Neural cell (in vitro differentiated cells): ENCODE measurements around the gene SDK1. TPM values are rescaled to one million over a fixed set of nuclear protein-coding genes. Genes with fewer than 3 reads are reported as not detected.

Source experiments
- H2AFZ ChIP-seq: fragments of 200-600, 300-800 bp; sonication (generic), shearing (Covaris generic); 2 replicates; pipeline ENCODE4 v1.6.0; 2014; ENCODE audit warnings: low read depth, mild to moderate bottlenecking, antibody characterized with exemption, low read length, moderate library complexity
- H3F3A ChIP-seq: fragments of 200-600 bp; shearing (Covaris generic); 2 replicates; pipeline ENCODE4 v1.6.1; 2016; ENCODE audit warnings: mild to moderate bottlenecking, moderate library complexity, mixed read lengths, antibody characterized with exemption, low read length; ENCODE audit not compliant: insufficient read depth, poor library complexity, severe bottlenecking
- H3K27ac ChIP-seq: fragments of 200-600, 300-800 bp; sonication (generic), shearing (Covaris generic); 2 replicates; pipeline ENCODE4 v1.5.1; 2014; ENCODE audit warnings: mild to moderate bottlenecking, low read length, moderate library complexity
- H3K27me3 ChIP-seq: fragments of 300-800, 200-600 bp; sonication (generic), shearing (Covaris generic); 2 replicates; pipeline ENCODE4 v1.6.0; 2014; ENCODE audit warnings: mild to moderate bottlenecking, low read depth, low read length, moderate library complexity; ENCODE audit not compliant: insufficient read depth
- H3K36me3 ChIP-seq: fragments of 300-800, 200-600 bp; sonication (generic), shearing (Covaris generic); 2 replicates; pipeline ENCODE4 v1.5.1; 2014; ENCODE audit warnings: mild to moderate bottlenecking, antibody characterized with exemption, low read length, moderate library complexity; ENCODE audit not compliant: insufficient read depth
- H3K4me2 ChIP-seq: fragments of 300-800, 200-600 bp; sonication (generic), shearing (Covaris generic); 2 replicates; pipeline ENCODE4 v1.6.0; 2014; ENCODE audit warnings: mild to moderate bottlenecking, low read length
- H3K4me3 ChIP-seq: fragments of 300-800, 200-600 bp; sonication (generic), shearing (Covaris generic); 2 replicates; pipeline ENCODE4 v1.5.1; 2014; ENCODE audit warnings: mild to moderate bottlenecking, low read length, moderate library complexity
- H3K79me2 ChIP-seq: fragments of 200-600 bp; shearing (Covaris generic); replicated peaks from 2 replicates; pipeline ENCODE4 v1.6.0; 2014; ENCODE audit warnings: mild to moderate bottlenecking, low read length, moderate library complexity; ENCODE audit not compliant: insufficient read depth
- H3K9ac ChIP-seq: fragments of 300-800, 200-600 bp; sonication (generic), shearing (Covaris generic); 2 replicates; pipeline ENCODE4 v1.6.1; 2016; ENCODE audit warnings: mild to moderate bottlenecking, low read length, mixed read lengths
- H3K9me2 ChIP-seq: fragments of 200-600 bp; shearing (Covaris generic); 2 replicates; pipeline ENCODE4 v1.6.1; 2016; ENCODE audit warnings: mild to moderate bottlenecking, low read length, mixed read lengths; ENCODE audit not compliant: insufficient read depth
- H3K9me3 ChIP-seq: fragments of 200-600, 300-800 bp; sonication (generic), shearing (Covaris generic); 2 replicates; pipeline ENCODE4 v1.6.1; 2016; ENCODE audit warnings: mild to moderate bottlenecking, mixed run types, low read length, moderate library complexity, mixed read lengths
- H4K20me1 ChIP-seq: fragments of 200-600 bp; shearing (Covaris generic); 2 replicates; pipeline ENCODE4 v1.6.1; 2016; ENCODE audit warnings: mild to moderate bottlenecking, mixed run types; ENCODE audit not compliant: insufficient read depth
- CTCF ChIP-seq: fragments of 450-650 bp; IDR thresholded peaks from 2 replicates; pipeline ENCODE4 v1.5.1; 2014; ENCODE audit warnings: antibody characterized with exemption, mild to moderate bottlenecking, moderate library complexity; ENCODE audit not compliant: poor library complexity, severe bottlenecking
- EP300 ChIP-seq: fragments of 450-650 bp; conservative IDR thresholded peaks from 2 replicates; pipeline ENCODE4 v1.6.1; 2014; ENCODE audit warnings: antibody characterized with exemption, mild to moderate bottlenecking, moderate library complexity; ENCODE audit not compliant: poor library complexity, severe bottlenecking
- EZH2 ChIP-seq: fragments of 200-600, 300-800 bp; shearing (Covaris generic), sonication (generic); IDR thresholded peaks from 2 replicates; pipeline ENCODE4 v1.6.1; 2014; ENCODE audit warnings: antibody characterized with exemption, low read length, borderline replicate concordance, mild to moderate bottlenecking; ENCODE audit not compliant: insufficient read depth, poor library complexity, severe bottlenecking
- MXI1 ChIP-seq: fragments of 450-650 bp; conservative IDR thresholded peaks from 2 replicates; pipeline ENCODE4 v1.6.1; 2014; ENCODE audit warnings: antibody characterized with exemption, mild to moderate bottlenecking; ENCODE audit not compliant: poor library complexity, severe bottlenecking
- POLR2AphosphoS5 ChIP-seq: IDR thresholded peaks from 2 replicates; pipeline ENCODE4 v1.6.1; 2012
- RAD21 ChIP-seq: fragments of 450-650 bp; conservative IDR thresholded peaks from 2 replicates; pipeline ENCODE4 v1.6.1; 2014; ENCODE audit warnings: antibody characterized with exemption, mild to moderate bottlenecking, moderate library complexity
- REST ChIP-seq: IDR thresholded peaks from 2 replicates; pipeline ENCODE4 v1.6.1; 2012; ENCODE audit warnings: borderline replicate concordance
- SMC3 ChIP-seq: fragments of 450-650 bp; conservative IDR thresholded peaks from 2 replicates; pipeline ENCODE4 v1.6.1; 2014; ENCODE audit warnings: antibody characterized with exemption, mild to moderate bottlenecking, moderate library complexity; ENCODE audit not compliant: poor library complexity
- TAF1 ChIP-seq: IDR thresholded peaks from 2 replicates; pipeline ENCODE4 v1.6.1; 2012; ENCODE audit warnings: low read depth
- polyA plus RNA-seq: library from polyadenylated mRNA; depleted of rRNA; stranded (reverse); fragments of >200 nt; gene quantifications from 2 replicates; pipeline ENCODE4 v1.2.3, GENCODE V29; 2014

SDK1 gene
- polyA plus RNA-seq, 1 donor from 2014 or later: 2.7 TPM

- H3K27me3 ChIP-seq: no peaks in the 10 kb centered on the region
- no peak overlapping the region for H3K27ac ChIP-seq
- H3K36me3 ChIP-seq: no peaks in the 10 kb centered on the region
- H2AFZ ChIP-seq: no peak overlapping the region
- no peak overlapping the region for H3K4me2 ChIP-seq
- H3K9me3 ChIP-seq: peaks cover 5% of the 10 kb centered on the region
- TF ChIP-seq EP300 (no peak), RAD21 (no peak), MXI1 (no peak), EZH2 (no peak), SMC3 (no peak), TAF1 (no peak), CTCF (no peak), REST (no peak), POLR2AphosphoS5 (no peak)
- H3K79me2 ChIP-seq: no peaks in the 10 kb centered on the region
- H3K9me2 ChIP-seq: no peaks in the 10 kb centered on the region
- H3F3A ChIP-seq: no peaks in the 10 kb centered on the region
- H3K9ac ChIP-seq: no peak overlapping the region
- no peak overlapping the region for H3K4me3 ChIP-seq
- H4K20me1 ChIP-seq: no peaks in the 10 kb centered on the region
These were observed 723.1 kb downstream of the SDK1 start for GRCh38 chr7:4024133-4024532.

- no peak overlapping the region for H3K27ac ChIP-seq
These were observed 723.8 kb downstream of the SDK1 start for GRCh38 chr7:4024806-4025205.

More at GRCh38 chr7:4024806-4025205, 723.8 kb downstream of the SDK1 start:
- Histone ChIP-seq H2AFZ (no peak overlapping the region), H3K36me3 (no peaks in the 10 kb centered on the region), H3K9me2 (no peaks in the 10 kb centered on the region), H3F3A (no peaks in the 10 kb centered on the region), H4K20me1 (no peaks in the 10 kb centered on the region), H3K4me3 (no peak overlapping the region), H3K79me2 (no peaks in the 10 kb centered on the region), H3K27me3 (no peaks in the 10 kb centered on the region), H3K9me3 (peaks cover 3% of the 10 kb centered on the region), H3K4me2 (no peak overlapping the region), H3K9ac (no peak overlapping the region)
- TF ChIP-seq EZH2 (no peak), TAF1 (no peak), CTCF (no peak)
